HG02642 (cell line): ENCODE measurements around the gene TEX101.
A peak's percentile ranks its signal among the peaks of the same experiment; 100 is the strongest.

Experiments used
- ATAC-seq: cut with Tn5 transposase; IDR thresholded peaks from one replicate; pipeline ENCODE4 v1.9.1; 2021; ENCODE audit warnings: mild to moderate bottlenecking; ENCODE audit not compliant: unreplicated experiment, poor library complexity

TEX101 gene

GRCh38 chr19:43444531-43445287 lies 30.0 kb downstream of the TEX101 start:
- ATAC-seq, result no peak

- ATAC-seq, result no peak
These were observed 30.7 kb downstream of the TEX101 start for GRCh38 chr19:43445426-43445825.

- no peak for ATAC-seq
These were observed 32.2 kb downstream of the TEX101 start for GRCh38 chr19:43446746-43447489.

GRCh38 chr19:43447655-43448054 lies 33.0 kb downstream of the TEX101 start:
- ATAC-seq, result no peak

GRCh38 chr19:43450545-43450997 lies 35.9 kb downstream of the TEX101 start:
- ATAC-seq, result no peak

- no peak for ATAC-seq
These were observed 37.9 kb downstream of the TEX101 start for GRCh38 chr19:43452582-43452981.

GRCh38 chr19:43454031-43454430 lies 39.3 kb downstream of the TEX101 start:
- no peak for ATAC-seq

- ATAC-seq, result no peak
These were observed 40.8 kb downstream of the TEX101 start for GRCh38 chr19:43455321-43456113.

- no peak for ATAC-seq
These were observed 43.1 kb downstream of the TEX101 start for GRCh38 chr19:43457809-43458208.

- ATAC-seq, result no peak
These were observed 45.8 kb downstream of the TEX101 start for GRCh38 chr19:43460362-43461016.

- no peak for ATAC-seq
These were observed 46.6 kb downstream of the TEX101 start for GRCh38 chr19:43461303-43461702.

GRCh38 chr19:43462383-43462782 lies 47.7 kb downstream of the TEX101 start:
- no peak for ATAC-seq

GRCh38 chr19:43462785-43463380 lies 48.2 kb downstream of the TEX101 start:
- no peak for ATAC-seq

- peak; percentile 87 for ATAC-seq
These were observed 48.9 kb downstream of the TEX101 start for GRCh38 chr19:43463381-43464133.

GRCh38 chr19:43464134-43464775 lies 49.6 kb downstream of the TEX101 start:
- ATAC-seq, result peak; percentile 38

GRCh38 chr19:43465468-43466120 lies 50.9 kb downstream of the TEX101 start, which contains the start of gene LYPD3:
Gene LYPD3, minus strand, starts transcription at chr19:43465608. Its CDS starts 37 bp downstream, at chr19:43465571.
- ATAC-seq, result no peak

- no peak for ATAC-seq
These were observed 52.1 kb downstream of the TEX101 start for GRCh38 chr19:43466793-43467192.

GRCh38 chr19:43467276-43467675 lies 52.6 kb downstream of the TEX101 start:
- ATAC-seq, result no peak
